ENCODE measurements around the gene RPL9.
"Not testable (repeated sequence)": the region's sequence is repeated elsewhere in the genome, so short reads cannot be mapped to it uniquely, and the experiment has no call there.

Gene RPL9

GRCh38 chr4:39415678-39416283 lies 42.9 kb downstream of the RPL9 start:
- DNase-seq, result no peak

DNA sequence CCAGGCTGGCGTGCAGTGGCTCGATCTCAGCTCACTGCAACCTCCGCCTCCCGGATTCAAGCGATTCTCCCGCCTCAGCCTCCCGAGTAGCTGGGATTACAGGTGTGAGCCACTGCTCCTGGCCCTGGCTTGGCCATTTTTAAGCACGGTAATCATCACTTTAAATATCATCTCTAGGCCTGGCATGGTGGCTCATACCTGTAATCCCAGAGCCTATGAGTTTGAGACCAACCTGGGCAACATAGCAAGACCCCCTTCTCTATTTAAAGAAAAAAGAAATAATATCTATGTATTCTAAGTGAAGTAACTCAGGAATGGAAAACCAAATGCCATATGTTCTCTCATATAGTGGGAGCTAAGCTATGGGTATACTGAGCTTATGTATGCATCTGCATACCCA lies 47.2 kb downstream of the RPL9 start:
- not testable (repeated sequence) for DNase-seq

DNA sequence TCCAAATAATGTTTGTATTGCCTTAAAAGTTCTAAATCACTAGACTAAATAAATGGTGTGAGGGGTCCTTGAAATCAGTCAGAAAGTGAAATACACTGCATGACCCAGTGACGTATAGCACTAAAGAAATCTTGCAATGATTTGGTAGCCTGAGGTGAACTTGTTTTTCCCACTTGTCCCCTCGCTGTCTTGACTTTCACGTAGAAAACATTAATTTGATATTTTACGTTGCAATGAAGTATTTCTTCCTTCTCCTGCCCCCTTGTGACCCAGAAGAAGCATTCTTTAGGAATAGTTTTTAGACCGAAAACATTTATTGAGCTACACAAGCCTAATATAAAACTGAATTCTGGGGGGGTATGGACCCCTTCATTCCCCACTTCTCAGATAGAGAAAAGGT lies 48.3 kb downstream of the RPL9 start:
- DNase-seq, result no peak

- no peak for DNase-seq
Measured at GRCh38 chr4:39407584-39407885, 51.2 kb downstream of the RPL9 start.

DNA sequence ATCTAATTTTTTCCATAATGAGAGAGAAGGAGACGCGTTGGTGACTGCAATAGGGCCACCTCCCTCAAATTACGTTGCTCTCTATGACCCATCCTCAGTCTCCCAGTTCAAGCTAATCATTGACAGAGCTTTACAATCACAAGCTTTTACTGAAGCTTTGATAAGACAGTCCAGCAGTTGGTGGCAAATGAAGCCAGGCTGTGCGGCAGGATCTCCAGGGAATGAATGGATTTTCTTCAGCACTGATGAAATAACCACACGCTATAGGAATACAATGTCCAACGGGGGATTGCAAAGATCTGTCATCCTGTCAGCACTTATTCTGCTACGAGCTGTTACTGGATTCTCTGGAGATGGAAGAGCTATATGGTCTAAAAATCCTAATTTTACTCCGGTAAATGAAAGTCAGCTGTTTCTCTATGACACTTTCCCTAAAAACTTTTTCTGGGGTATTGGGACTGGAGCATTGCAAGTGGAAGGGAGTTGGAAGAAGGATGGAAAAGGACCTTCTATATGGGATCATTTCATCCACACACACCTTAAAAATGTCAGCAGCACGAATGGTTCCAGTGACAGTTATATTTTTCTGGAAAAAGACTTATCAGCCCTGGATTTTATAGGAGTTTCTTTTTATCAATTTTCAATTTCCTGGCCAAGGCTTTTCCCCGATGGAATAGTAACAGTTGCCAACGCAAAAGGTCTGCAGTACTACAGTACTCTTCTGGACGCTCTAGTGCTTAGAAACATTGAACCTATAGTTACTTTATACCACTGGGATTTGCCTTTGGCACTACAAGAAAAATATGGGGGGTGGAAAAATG lies 51.7 kb downstream of the RPL9 start, which contains the start of gene KLB:
Gene KLB (plus strand): TSS at position 168 of the 821 bp plus-strand sequence. CDS start 20 bp downstream, at position 188.
- DNase-seq, result no peak

All from T1000 (cell line).